Measurements from ENCODE around the gene MSI2.

Gene MSI2

GRCh38 chr17:57467226-57467625, 210.9 kb downstream of the MSI2 start:
- DNase-seq = no peak

DNA sequence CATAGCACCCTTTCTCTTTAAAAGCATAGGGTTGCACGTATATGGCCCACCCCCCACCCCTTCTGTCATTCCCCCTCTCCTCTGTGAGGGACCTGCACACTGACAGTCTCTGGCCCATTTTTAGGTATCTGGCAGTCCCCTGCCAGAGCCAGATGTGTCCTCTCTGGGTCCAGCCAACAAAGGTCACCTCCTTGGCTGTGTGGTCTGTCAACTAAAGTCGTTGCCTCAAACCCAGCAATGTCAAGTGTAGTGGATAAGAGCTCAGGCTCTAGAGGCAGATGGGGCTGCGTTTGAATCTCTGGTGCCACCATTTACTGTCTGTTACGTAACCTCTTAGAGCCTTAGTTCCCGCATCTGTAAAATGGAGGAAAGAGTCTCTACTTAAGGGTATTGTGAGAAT, 211.5 kb downstream of the MSI2 start:
- no peak for DNase-seq

GRCh38 chr17:57468932-57469775, 212.8 kb downstream of the MSI2 start:
- no peak for DNase-seq

DNA sequence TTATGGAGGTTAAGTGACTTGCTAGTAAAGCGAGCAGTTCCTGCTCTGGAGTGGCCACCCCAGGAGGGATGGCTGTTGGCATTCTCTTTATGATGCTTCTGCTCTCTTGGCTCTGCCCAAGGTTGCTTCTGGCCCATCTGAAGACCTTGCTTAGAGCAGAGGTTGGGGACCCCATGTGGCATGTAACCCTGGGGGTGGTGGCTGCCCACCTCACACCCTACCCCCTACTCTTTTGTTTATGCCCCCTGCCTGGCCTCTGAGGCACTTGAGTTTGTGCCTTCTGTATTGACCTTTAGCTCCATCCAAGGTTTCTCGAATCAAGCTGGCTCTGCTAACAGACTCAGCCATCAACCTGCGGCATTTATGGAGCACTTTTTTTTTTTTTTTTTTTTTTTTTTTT, 214.6 kb downstream of the MSI2 start:
- no peak for DNase-seq

DNA sequence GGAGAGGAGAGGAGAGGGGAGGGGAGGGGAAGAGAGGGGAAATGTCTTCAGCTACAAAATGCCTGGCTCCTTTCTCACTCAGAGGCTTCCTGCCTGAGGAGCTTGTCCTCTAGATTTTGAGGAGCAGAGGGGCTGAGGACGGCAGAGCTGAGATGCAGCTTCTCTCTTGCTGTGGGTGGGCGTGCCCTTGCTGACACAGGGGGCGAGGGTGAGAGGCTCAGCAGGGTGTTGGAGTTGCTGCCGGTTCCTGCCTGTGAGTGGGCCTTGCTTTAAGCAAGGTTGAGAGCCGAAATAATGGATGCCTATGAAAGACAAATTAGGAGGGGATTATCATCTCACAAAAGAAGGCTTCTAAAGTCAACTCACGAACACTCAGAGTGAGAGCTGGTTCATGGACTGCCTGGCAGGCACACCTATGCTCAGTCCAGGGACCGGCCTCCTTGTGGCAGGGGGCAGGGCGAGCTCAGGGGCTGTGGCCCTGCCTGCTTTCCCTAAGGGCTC, 215.6 kb downstream of the MSI2 start:
- no peak for DNase-seq

DNA sequence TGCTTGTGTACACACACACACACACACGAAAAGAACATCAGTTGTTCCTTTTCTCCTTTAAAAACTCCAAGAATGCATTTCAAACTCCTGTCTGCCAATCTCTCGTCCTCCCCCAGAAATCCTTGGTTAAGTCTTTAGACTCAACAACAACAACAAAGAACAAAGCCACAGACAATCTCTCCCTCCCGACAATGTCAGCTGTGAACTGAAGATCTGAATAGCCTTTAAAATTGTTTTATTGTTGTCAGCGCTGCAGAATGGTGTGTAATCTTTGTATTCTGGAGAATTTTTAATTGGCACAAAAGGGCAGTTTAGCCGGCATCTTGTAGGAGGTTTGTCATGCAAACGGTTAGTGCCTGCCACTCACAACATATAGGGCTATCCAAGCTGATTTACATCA, 219.5 kb downstream of the MSI2 start:
- no peak for DNase-seq

DNA sequence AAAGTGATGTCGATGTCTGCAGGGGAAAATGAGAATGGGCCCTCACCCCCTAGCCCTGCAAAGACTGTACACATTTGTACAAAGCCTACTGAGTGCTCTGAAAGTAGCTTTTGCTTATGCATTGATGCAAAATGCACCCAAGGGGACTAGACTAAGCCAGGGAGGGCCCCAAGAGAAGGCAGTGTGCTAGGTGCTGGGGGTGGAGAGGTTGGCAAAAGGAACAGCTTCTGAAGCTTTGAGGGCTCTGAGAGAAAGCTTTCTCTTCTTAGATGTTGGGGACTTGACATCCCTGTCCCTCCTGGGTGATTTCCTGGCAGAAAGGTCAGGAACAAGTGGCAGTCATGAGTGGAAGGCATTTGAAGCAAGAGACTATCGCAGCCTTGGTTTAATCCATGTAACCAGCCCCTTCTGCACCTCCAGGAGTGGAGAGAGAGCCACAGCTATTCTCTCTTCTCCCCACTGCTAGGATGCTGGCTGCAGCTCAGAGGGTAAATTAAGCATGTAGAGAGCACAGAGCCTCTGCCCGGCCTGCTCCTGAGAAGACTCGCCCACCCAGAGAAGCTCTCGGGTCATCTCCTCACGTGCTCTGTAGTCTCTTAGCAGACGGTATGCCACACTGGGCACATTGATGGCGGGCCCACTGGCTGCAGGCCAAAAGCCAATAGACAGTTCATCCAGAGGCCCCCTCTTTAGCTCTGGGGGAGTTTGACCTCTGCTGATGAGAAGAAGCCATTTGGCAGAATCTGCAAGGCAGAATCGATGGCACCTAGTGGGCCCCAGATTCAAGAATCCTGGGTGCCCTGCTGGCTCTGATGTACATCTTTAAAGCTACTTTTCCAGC, 221.4 kb downstream of the MSI2 start:
- DNase-seq = no peak

- DNase-seq = no peak
Observed at GRCh38 chr17:57478478-57479250, 222.3 kb downstream of the MSI2 start.

DNA sequence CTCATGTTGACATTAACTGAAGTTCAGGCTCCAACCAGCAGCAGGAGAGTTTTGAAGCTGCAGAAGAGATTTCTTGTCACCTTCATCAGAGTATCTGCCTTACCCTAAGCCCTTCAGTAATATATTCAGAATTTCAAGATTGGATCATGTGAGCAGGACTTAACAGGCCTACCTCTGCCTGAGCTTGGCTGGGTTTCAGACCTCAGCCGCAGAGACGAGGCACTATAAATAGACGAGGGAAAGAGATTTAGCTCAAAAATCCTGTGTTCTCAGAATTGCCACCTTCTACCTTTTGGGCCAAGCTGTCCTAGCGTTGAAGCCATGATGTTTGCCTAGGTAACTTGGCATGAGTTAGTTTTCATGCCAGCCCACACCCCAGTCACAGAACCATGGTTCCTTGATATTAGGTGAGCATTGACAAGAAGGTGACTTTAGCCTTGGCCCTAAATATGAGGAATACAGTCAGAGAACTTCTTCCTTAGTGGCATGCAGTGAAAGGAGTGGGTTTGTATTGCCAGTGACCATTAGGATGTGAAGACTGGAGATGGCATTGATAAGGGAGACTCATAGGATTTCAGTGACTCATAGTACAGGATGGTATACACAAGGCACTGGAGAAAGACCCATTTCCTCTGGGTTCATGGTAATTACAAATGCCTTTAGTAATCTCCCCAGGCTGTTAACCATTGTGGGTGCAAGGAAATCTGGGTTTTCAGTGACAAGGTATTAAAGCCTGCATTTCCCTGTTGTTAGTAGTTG, 224.3 kb downstream of the MSI2 start:
- DNase-seq = no peak

DNA sequence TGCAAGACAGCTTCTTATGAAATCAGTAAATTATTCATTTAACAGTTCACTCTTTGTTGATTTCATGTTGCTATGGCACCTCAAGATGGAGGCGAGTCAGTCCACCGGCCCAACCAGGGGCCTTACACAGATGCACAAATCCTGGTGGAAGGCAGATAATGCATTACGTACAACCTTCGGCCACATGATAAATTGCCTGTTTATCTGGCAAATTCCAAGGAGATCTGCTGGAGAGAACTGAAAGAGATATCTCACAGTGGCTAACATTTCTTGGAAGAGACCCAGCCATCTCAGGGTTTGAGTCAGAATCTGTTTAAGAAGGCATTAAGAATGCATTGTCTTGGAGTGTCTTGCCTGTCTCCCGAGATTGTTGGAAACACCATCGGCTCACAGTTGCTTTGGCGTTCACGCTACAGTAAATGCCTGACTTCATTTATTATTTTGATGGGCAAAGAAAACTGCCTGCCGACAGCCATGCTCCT, 225.6 kb downstream of the MSI2 start:
- no peak for DNase-seq

GRCh38 chr17:57482657-57483056, 226.3 kb downstream of the MSI2 start:
- no peak for DNase-seq

GRCh38 chr17:57484081-57484666, 227.9 kb downstream of the MSI2 start:
- DNase-seq = no peak

DNA sequence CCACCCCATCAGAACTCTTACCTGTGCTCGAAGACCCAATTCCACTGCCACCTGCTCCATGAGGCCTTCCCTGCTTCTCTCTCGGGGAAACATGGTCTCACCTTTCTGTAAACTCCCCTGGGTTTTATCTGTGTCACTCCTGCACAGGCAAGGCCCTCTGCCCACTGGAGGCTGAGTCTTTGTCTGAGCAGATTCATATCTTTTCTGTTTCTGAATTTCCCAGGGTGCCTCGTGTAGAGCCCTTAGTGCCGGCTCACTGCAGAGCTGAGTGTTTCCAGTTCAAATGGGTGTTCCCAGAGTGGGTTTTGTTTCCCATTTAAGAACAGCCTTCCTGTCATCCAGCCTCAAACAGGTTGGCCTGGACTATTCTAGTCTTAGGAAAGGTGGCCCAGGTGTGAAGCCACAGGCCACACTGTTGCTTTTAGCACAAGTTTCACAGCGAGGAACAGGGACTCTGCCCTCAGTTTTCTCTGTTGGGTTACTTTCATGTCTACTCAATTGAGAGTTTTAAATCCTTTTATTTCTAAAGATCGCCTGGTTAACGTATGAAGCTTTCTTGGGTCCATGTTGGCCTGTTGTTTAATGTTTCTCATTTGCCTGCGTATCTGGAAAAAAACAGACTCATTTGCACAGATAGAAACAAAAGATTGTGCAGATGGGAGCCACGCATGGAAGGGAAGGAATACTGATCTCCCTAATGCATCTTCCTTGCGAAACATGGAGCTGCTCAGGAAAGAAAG, 228.7 kb downstream of the MSI2 start:
- DNase-seq = no peak

- DNase-seq = no peak
Observed at GRCh38 chr17:57485566-57485865, 229.2 kb downstream of the MSI2 start.

GRCh38 chr17:57485916-57486881, 229.9 kb downstream of the MSI2 start:
- no peak for DNase-seq

GRCh38 chr17:57486882-57487301, 230.6 kb downstream of the MSI2 start:
- DNase-seq = no peak

DNA sequence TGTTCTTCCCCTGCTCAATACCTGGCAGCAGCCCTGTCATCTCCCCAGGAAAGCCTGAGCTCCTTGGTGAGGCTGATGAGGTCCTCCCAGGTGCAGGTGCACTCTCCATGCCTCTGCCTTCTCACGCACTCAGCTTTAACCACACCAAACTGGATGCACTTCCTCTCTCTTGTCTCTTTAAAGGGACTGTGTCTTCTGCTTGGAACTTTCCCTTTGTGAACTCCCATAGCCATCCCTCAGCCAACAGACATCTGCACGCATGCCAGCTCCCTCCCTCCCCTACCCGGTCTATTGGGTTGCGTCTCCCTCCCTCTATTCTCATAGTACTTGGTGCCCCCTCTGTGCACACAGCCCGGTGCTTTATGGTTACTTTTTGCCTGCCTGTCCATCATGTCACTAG, 231.2 kb downstream of the MSI2 start:
- DNase-seq = no peak

GRCh38 chr17:57488856-57489255, 232.5 kb downstream of the MSI2 start:
- no peak for DNase-seq

DNA sequence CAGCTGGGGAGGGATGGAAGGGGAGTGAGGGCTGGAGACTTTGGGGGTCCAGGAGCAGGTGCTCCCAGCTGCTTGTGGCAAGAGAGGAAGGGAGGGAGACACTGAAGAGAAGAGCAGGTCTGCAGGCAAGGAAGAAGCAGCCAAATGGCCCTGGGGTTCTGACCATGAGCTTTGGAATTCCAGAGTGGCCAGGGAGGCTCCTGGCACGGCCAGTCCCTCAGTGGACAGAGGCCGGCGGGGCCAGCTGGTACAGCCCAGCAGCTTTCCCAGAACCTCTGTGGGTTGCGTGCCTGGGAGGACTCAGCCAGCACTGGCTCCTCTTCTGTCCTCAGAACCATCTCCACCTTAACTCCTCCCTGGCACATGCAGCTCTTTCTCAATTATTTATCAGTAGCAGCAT, 233.0 kb downstream of the MSI2 start:
- no peak for DNase-seq
